IPS DF 6.9 (cell line): ENCODE measurements around the gene TTC7B.

ENCODE experiments used
- DNase-seq: peaks from one replicate; pipeline ENCODE4 v3.0.0-alpha.2; 2013; ENCODE audit warnings: low read depth, low spot score
- H3K27ac ChIP-seq: one replicate; pipeline ENCODE4 v1.5.1; 2013; ENCODE audit warnings: low read length, control low read depth
- H3K27me3 ChIP-seq: 2 replicates; pipeline ENCODE4 v1.6.1; 2013; ENCODE audit warnings: mild to moderate bottlenecking, low read length; ENCODE audit not compliant: control insufficient read depth, insufficient read depth
- H3K36me3 ChIP-seq: 2 replicates; pipeline ENCODE4 v1.6.1; 2013; ENCODE audit warnings: low read length; ENCODE audit not compliant: control insufficient read depth, insufficient read depth
- H3K4me1 ChIP-seq: 2 replicates; pipeline ENCODE4 v1.6.1; 2013; ENCODE audit warnings: low read length; ENCODE audit not compliant: control insufficient read depth, insufficient read depth
- H3K4me3 ChIP-seq: 2 replicates; pipeline ENCODE4 v1.5.1; 2013; ENCODE audit warnings: mild to moderate bottlenecking, low read length
- H3K9me3 ChIP-seq: 2 replicates; pipeline ENCODE4 v1.6.1; 2013; ENCODE audit warnings: low read length, inconsistent platforms; ENCODE audit not compliant: control insufficient read depth, insufficient read depth
- WGBS: extraction: QIAGEN DNeasy Blood & Tissue Kit; methylation state at CpG from one replicate; pipeline ENCODE4 v1.1.7; 2013; ENCODE audit warnings: mixed read lengths, missing lambda C conversion rate; ENCODE audit not compliant: insufficient read length, insufficient coverage; 5-methylcytosine and 5-hydroxymethylcytosine counted together

TTC7B gene

DNA sequence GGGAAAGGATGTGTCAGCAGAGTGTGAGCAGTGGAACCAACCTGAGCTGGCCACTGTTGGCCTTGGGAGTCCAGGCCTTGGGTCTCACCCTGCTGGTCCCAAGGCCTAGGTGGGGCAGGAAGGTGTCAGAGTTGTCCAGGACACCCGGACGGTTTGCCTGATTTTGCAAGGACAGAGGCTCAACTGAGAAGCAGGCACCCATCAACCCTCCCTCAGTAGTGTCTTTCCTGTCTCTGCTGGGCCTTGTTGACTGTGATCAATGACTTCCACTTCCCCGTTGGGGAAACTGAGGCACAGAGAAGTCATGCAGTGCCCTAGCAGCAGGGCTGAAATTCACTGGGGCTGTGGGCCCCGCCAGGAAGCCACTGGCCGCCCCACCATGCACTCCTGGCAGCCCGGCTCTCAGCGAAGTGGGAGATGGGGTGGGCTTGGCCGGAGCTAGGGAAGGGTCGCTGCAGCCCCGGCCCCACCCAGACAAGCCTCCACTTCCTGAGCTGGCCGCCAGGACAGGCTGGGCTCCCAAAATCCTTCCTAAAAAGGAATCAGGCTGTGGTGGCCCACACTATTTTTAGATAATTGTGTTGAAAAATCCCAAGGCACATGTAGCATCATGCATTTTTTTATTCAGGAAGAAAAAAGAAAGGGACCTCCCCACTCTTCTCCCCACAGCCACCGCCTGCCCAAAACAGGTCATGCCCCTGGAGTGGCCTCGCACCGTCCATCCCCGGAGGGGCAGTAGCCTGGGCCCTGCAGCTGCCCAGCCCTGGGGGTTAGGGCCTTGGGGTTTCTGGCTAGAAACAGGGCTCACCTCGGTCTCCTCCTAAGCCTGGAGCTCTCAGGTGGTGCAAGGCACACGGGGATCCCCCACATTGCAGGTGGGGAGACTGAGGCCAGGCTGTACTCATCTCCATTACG is 292.0 kb downstream of the TTC7B start:
- no peak overlapping the region for H3K27ac ChIP-seq

DNA sequence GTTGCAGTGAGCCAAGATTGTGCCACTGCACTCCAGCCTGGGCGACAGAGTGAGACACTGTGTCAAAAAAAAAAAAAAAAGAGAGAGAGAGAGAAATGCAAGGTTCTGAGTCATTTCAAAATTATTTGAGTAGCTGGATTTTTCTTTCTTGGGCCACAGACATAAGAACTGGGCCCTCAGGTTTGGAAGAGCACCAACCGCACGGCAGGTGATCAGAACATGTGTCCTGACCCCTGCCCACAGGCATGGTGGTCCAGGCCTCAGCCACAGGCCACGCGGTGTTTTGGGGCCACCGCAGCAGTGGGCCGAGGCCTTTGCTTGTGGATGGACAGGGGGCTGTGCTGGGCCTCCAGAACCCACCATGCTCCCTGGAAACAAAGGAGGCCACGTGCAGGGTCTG is 292.7 kb downstream of the TTC7B start:
- Histone ChIP-seq H3K27me3 (no peaks in the 10 kb centered on the region), H3K4me1 (peaks cover 2% of the 10 kb centered on the region; the same call in 1 of the 2 replicates), H3K9me3 (no peaks in the 10 kb centered on the region), H3K36me3 (no peaks in the 10 kb centered on the region), H3K27ac (no peak overlapping the region), H3K4me3 (no peak overlapping the region)
- WGBS, result no CpG with 5 or more reads among the region's 8 CpGs
- DNase-seq, result no peak

More for the DNA sequence above, 292.0 kb downstream of the TTC7B start:
- Histone ChIP-seq H3K36me3 (no peaks in the 10 kb centered on the region), H3K4me1 (no peaks in the 10 kb centered on the region), H3K9me3 (no peaks in the 10 kb centered on the region), H3K27me3 (no peaks in the 10 kb centered on the region), H3K4me3 (no peak overlapping the region)
- DNase-seq, result no peak
- WGBS, result no CpG with 5 or more reads among the region's 18 CpGs

DNA sequence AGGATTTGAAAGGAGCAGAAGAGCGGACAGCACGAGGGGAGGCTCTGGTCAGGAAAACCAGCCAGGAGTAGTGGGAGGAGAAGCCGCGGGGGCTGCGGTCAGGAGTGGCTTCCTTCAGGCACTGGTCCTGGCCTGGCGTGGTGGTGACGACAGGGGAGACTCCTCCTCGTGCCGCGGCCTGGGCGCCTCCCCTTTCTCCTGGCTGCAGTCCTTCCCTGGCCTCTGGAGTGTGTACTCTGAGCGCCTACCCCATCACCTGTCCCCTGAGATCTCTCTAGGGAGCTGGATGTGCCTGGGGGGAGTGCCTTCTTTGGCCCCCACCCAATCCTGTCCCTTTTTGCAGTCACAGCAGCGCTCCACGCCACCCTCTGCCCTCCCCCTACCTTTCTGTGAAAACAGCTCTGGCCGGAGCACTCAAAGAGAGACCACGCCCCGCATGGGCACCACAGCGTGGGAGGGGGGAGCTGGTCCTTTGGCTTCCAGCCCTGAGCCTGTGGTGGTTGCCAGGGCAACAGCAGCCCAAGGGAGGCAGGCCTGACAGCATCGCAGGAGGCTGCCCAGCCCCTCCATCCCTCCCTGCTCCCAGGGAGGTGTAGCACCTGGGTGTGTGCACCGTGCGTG is 293.5 kb downstream of the TTC7B start:
- Histone ChIP-seq H3K4me3 (no peak overlapping the region), H3K27me3 (no peaks in the 10 kb centered on the region), H3K27ac (no peak overlapping the region), H3K36me3 (no peaks in the 10 kb centered on the region), H3K4me1 (peaks cover 2% of the 10 kb centered on the region; the same call in 1 of the 2 replicates), H3K9me3 (no peaks in the 10 kb centered on the region)
- no peak for DNase-seq
- WGBS, result no CpG with 5 or more reads among the region's 21 CpGs

DNA sequence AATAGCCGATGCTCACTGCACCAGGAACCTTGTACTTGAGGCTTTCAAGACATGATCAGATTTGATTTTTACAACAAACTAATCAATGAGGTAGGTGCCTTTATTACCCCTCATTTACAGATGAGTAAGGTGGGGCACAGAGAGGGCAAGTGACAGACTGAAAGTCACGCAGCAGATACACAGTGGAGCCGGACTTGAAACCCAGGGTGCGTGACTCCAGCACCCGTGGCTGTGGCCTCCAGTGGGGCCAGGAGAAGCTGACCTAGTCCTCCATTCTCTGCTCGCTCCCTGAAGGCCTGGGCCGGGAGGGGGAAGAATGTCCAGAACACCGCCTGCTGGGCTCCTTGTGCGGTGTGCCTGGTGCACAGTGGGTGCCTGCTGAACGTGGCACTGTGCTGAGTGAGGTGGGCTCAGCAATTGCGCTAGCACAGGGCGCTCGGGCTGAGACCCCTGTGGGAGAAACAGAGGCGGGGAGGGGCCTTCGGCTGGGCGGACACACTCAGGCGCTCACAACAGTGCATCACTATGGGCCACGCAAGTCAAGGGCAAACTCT is 294.2 kb downstream of the TTC7B start:
- no peak overlapping the region for H3K27ac ChIP-seq
- no CpG with 5 or more reads among the region's 18 CpGs for WGBS
- H3K4me3 ChIP-seq, result no peak overlapping the region
- no peaks in the 10 kb centered on the region for H3K36me3 ChIP-seq
- no peaks in the 10 kb centered on the region for H3K27me3 ChIP-seq
- peaks cover 2% of the 10 kb centered on the region; the same call in 1 of the 2 replicates for H3K4me1 ChIP-seq
- H3K9me3 ChIP-seq, result no peaks in the 10 kb centered on the region
- DNase-seq, result no peak

DNA sequence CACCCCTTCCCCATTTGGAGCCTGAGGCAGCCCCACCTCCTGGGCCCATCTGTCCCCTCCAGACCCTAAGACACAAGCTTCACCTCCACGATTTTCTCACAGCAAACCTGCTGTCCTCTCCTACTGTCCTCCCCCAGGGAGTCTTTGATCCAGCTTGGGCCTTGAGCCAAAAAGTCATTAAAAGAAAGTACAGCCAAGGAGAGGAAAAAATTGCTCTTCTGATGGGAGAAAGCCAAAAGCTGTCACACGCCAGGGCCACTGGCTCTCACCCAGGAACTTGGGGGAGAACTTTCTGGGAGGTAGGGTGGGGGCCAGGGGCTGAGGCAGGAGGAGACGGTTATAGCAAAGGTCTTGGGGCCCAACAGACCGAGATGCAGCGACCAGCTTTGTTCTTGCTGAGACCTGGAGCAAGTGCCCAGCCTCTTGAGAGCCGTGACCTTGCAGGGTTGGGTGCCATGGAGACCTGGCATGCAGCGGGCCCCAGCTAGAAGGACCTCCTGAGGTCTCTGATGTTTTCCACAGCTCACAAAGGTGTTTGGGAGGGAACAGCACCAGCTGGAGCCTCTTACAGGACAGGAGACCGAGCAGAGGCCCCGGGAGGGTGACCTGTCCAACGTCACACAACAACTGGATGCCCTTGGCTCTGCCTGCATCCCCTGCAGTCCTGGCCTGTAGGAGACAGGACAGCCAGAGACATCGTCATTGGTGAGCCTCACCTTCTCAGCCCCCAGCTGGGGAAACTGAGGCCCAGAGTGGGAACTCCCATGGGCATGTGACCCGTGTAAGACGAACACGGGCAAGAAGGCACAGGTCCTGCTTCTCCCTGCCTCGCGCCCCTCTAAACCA is 294.9 kb downstream of the TTC7B start:
- no peaks in the 10 kb centered on the region for H3K36me3 ChIP-seq
- no peak for DNase-seq
- peaks cover 2% of the 10 kb centered on the region; the same call in 1 of the 2 replicates for H3K4me1 ChIP-seq
- no peaks in the 10 kb centered on the region for H3K9me3 ChIP-seq
- no peak overlapping the region for H3K27ac ChIP-seq
- no peak overlapping the region for H3K4me3 ChIP-seq
- WGBS, result no CpG with 5 or more reads among the region's 16 CpGs
- no peaks in the 10 kb centered on the region for H3K27me3 ChIP-seq

DNA sequence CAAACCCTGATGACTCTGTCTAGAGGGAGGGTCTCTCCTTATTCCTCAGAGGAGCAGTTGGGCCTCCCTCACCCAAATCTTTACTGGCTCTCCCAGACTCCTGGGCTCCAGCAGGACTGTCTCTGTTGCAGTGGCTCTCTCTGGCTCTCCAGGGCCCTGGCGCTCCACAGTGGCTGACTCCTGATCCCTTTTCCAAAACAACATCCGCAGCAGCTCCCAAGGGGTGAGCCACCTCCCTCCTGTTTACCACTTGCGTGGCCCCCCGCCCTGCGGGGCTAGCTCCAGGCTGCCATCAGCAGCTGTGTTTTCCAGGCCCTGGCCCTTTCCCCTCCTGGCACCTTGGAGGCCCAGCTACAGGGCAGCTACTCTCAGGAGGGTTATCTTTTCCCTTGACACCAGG is 295.9 kb downstream of the TTC7B start:
- peaks cover 2% of the 10 kb centered on the region; the same call in 1 of the 2 replicates for H3K4me1 ChIP-seq
- H3K27ac ChIP-seq, result no peak overlapping the region
- no peaks in the 10 kb centered on the region for H3K9me3 ChIP-seq
- H3K27me3 ChIP-seq, result no peaks in the 10 kb centered on the region
- no peak overlapping the region for H3K4me3 ChIP-seq
- DNase-seq, result no peak
- no CpG with 5 or more reads among the region's 5 CpGs for WGBS
- no peaks in the 10 kb centered on the region for H3K36me3 ChIP-seq

DNA sequence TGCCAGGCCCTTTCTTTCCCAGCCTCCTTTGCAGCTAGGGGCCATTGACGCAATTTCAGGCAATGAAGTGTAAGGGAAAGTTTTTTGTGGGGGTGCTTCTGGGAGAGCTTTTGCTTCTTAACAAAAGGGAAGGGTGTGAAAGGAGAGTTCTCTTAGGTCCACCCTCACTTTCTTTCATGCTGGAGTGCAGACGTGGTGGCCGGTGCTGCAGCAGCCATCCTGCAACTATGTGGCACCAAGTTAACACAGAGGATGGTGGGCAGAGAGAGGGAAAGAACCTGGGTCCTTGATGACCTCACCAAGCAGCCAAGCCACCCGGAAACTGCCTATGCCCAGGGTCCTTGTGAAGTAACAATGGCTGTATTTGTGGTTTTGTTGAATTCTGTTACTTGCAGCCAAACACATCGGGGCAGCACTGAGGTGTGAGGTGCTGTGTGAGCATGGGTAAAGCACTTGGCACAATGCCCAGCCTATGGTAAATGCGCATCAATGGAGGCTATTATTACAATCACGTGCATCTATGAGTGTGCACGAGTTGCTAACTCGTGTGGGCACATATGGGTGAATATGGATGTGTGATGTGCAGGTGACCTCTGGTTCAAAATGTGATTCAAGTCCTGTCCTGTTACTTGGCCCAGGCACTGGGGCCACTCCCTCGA is 296.8 kb downstream of the TTC7B start:
- H3K4me3 ChIP-seq, result no peak overlapping the region
- no peaks in the 10 kb centered on the region for H3K27me3 ChIP-seq
- H3K36me3 ChIP-seq, result no peaks in the 10 kb centered on the region
- H3K9me3 ChIP-seq, result no peaks in the 10 kb centered on the region
- no peak for DNase-seq
- WGBS, result no CpG with 5 or more reads among the region's 10 CpGs
- H3K27ac ChIP-seq, result no peak overlapping the region
- peaks cover 2% of the 10 kb centered on the region; the same call in 1 of the 2 replicates for H3K4me1 ChIP-seq

DNA sequence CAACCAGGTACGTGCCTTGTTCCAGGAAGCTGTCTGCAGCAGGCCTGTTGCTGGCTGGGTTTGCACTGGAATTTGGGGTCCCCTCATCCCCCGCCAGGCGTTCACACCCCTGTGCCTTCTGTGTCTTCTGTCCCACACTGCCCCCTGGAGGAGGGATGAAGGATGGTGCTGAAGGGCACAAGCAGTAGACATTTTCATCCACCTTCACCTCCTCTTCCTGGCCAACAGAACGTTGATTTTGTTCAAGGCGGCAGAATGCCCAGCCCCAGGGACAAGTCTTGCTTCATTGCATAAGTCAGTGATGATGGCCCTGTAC is 297.3 kb downstream of the TTC7B start:
- Histone ChIP-seq H3K36me3 (no peaks in the 10 kb centered on the region), H3K27ac (no peak overlapping the region), H3K4me1 (peaks cover 3% of the 10 kb centered on the region; the same call in 1 of the 2 replicates), H3K9me3 (no peaks in the 10 kb centered on the region), H3K4me3 (no peak overlapping the region), H3K27me3 (no peaks in the 10 kb centered on the region)
- WGBS, result no CpG with 5 or more reads among the region's 5 CpGs
- DNase-seq, result peak; percentile 52

DNA sequence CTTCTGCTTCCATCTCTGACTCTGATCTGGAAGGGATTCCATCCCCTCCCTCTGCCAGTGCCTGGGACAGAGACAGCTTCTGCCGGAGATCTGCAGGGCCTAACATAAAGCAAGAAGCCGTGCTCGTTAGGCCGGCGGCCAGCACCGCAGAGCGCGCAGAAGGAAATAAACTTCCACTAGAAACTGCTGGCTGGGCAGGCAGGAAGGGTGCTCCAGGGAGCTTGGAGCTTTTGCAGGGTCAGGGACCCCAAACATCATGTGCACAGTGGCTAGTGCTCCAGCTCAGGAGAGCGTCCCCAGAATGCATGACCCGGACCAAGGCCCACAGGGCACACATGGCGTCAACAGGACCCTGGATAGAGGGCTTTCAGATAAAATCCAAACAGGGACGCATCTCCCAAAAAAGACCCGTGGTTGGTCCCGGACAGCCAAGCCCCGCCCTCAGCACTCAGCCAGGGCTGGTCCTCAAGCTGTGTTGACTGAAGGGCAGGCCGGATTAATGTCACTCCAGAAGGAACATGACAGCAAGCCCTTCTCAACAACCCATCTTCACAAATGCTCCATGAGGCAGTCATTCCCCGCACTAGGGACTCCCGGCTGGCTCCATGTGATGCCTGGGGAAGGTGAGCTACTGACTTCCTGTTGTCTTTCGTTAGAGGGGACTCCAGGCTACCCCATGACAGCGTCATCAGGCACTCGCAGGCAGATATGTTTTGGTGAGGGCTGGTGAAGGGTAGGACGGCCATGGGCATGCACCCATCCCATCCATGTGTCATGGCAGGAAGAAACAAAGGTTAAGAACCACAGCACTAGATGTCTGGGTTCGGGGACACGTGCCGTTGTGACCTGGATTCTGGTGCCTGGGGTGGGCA is 297.9 kb downstream of the TTC7B start:
- no peak overlapping the region for H3K27ac ChIP-seq
- H3K27me3 ChIP-seq, result no peaks in the 10 kb centered on the region
- no peak for DNase-seq
- H3K4me3 ChIP-seq, result no peak overlapping the region
- no CpG with 5 or more reads among the region's 25 CpGs for WGBS
- no peaks in the 10 kb centered on the region for H3K36me3 ChIP-seq
- H3K9me3 ChIP-seq, result no peaks in the 10 kb centered on the region
- peaks cover 8% of the 10 kb centered on the region; the same call in 1 of the 2 replicates for H3K4me1 ChIP-seq
